Measurements from ENCODE around the gene IMPDH1.

DNA sequence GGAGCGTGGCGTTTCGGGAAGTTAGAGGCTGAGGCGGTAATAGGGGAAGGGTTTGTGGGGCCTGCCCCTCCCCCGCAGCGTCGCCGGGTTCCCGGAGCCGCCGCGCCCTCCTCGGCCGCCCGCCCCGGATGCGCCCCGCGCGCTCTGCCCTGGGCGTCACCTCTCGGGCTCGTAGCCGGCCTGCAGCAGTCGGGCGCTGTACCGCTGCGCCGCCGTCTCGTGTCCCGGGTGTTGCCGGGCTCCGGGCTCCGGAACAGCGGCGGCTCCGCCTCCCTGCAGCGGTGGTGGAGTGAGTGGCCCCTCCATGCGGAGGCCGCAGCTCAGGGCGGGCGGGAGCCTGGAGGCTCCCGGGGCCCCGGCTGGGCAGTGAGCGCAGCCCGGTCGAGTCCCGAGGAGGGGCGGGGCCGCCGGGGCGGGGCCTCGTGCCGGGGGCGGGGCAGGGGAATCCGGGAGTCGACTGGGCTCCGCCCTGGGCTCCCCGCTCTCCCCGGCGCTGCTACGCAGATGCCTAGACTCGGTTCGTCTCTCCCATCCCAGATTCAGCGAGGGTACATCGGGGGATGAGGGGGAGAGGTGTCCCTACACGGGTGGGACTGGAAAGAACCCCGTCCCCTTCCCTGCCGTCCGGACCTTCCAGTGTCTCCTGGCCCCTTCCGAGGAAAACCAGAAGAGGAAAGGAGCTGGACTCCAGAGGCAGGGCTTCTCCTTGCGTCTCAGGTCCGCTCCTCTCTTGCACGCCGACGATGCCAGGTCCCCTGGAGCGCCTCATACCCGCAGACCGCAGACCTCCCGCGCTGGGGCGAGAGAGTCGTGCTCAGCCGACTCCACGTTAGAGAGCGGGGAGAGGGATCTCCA is at the start of gene IMPDH1:
- no peak for TF ChIP-seq GATA2 (IDR thresholded peaks at IDR 0.05; ENCODE audit: low read depth, low read length)
- no peak for TF ChIP-seq GATA3 (IDR thresholded peaks at IDR 0.05; ENCODE audit: low read depth, low read length)

Data from SH-SY5Y (cell line).